GM19455 (cell line): Measurements from ENCODE around the gene WWC1.
A peak's percentile ranks its signal among the peaks of the same experiment; 100 is the strongest.

Source experiments
- ATAC-seq: cut with Tn5 transposase; IDR thresholded peaks from one replicate; pipeline ENCODE4 v1.9.1; 2021; ENCODE audit not compliant: unreplicated experiment

WWC1 gene

GRCh38 chr5:168291342-168291963 lies at the start of gene WWC1:
WWC1 (plus strand) TSS chr5:168291645; CDS start chr5:168292153, 508 bp downstream.
- peak; percentile 76 for ATAC-seq

GRCh38 chr5:168244838-168245559 lies 46.4 kb upstream of the WWC1 start:
- no peak for ATAC-seq

- ATAC-seq = no peak
Observed at GRCh38 chr5:168249923-168250322, 41.5 kb upstream of the WWC1 start.

- no peak for ATAC-seq
Observed at GRCh38 chr5:168251259-168251658, 40.2 kb upstream of the WWC1 start.

GRCh38 chr5:168254013-168254693 lies 37.3 kb upstream of the WWC1 start:
- no peak for ATAC-seq

- no peak for ATAC-seq
Observed at GRCh38 chr5:168260353-168261226, 30.9 kb upstream of the WWC1 start.

- ATAC-seq = no peak
Observed at GRCh38 chr5:168261227-168261571, 30.2 kb upstream of the WWC1 start.

GRCh38 chr5:168262042-168262743 lies 29.3 kb upstream of the WWC1 start:
- no peak for ATAC-seq

- ATAC-seq = no peak
Observed at GRCh38 chr5:168263121-168263520, 28.3 kb upstream of the WWC1 start.

- ATAC-seq = no peak
Observed at GRCh38 chr5:168266016-168266415, 25.4 kb upstream of the WWC1 start.

GRCh38 chr5:168268949-168269936 lies 22.2 kb upstream of the WWC1 start:
- peak; percentile 91 for ATAC-seq

- ATAC-seq = no peak
Observed at GRCh38 chr5:168269937-168270330, 21.5 kb upstream of the WWC1 start.

- ATAC-seq = no peak
Observed at GRCh38 chr5:168270476-168270875, 21.0 kb upstream of the WWC1 start.

GRCh38 chr5:168273056-168273980 lies 18.1 kb upstream of the WWC1 start:
- no peak for ATAC-seq

- no peak for ATAC-seq
Observed at GRCh38 chr5:168274406-168274805, 17.0 kb upstream of the WWC1 start.

GRCh38 chr5:168275940-168276339 lies 15.5 kb upstream of the WWC1 start:
- no peak for ATAC-seq

- ATAC-seq = no peak
Observed at GRCh38 chr5:168282120-168282519, 9.3 kb upstream of the WWC1 start.

GRCh38 chr5:168284809-168285208 lies 6.6 kb upstream of the WWC1 start:
- no peak for ATAC-seq
